HG03521 (cell line): ENCODE data around the gene ANKRD55.
"Not testable (repeated sequence)": the region's sequence is repeated elsewhere in the genome, so short reads cannot be mapped to it uniquely, and the experiment has no call there.

Experiments used
- ATAC-seq: cut with Tn5 transposase; IDR thresholded peaks from one replicate; pipeline ENCODE4 v1.9.1; 2021; ENCODE audit warnings: mild to moderate bottlenecking, moderate library complexity; ENCODE audit not compliant: unreplicated experiment

Gene ANKRD55

GRCh38 chr5:56253924-56254323 lies 20.8 kb upstream of the ANKRD55 start:
- no peak for ATAC-seq

GRCh38 chr5:56253126-56253525 lies 20.0 kb upstream of the ANKRD55 start:
- ATAC-seq: no peak

DNA sequence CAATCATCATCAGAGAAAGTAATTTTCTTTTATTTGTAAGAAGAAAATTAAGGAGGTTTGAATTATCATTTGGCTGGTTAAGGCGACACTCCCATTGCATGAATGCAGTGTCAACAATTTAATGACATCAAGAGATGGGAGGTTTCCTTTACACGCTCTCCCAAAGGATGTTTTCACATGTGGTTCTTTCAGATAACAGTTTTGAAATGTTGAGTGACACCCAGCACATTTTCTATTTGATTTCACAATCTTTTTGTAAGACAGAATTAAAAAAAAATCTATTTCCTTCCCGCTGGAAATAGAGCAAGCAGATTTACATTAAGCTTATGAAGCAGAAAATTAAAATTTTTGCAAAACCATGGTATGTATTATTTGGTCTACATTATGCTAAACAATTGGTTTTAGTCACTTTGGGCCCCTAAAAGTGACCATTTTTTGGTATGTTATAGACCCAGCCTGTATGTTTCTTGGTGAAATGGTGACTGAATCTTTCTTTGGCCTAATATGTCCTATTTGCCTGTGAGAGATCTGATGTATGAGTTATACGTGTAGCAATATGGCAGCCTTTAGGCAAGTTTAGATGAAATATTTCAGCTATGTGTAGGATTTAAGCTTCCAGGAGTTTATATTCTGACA lies 18.9 kb upstream of the ANKRD55 start:
- ATAC-seq: no peak

- ATAC-seq: no peak
Observed at GRCh38 chr5:56251440-56251839, 18.3 kb upstream of the ANKRD55 start.

DNA sequence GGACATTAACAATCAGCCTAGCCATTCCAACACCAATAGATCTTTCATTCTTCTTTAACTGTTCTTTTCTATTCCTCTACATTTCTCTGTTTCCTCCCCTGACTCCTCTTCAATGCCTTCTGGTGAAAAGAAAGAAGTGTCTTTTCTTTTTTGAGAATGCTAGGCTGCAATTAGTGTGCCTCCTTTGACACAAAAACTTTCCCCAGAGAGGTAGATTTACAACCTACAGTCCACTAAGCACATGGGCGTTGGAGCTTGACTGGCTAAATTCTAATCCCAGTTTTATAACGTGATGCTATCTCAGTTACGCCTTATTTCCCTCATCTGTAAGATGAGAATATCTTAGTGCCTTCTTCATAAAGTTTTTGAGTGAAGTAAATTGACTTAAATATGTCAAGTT lies 16.9 kb upstream of the ANKRD55 start:
- ATAC-seq: no peak

DNA sequence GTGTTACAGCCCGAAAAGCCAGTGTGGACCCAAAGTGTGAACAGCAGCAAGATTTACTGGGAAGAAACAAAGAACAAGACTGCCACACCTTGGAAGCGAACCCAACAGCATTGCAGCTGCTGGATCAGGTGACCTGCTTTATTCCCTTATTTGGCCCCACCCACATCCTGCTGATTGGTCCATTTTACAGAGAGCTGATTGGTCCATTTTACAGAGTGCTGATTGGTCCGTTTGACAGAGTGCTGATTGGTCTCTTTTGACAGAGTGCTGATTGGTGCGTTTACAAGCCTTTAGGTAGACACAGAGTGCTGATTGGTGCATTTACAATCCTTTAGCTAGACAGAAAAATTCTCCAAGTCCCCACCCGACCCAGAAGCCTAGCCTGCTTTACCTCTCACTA lies 16.0 kb upstream of the ANKRD55 start:
- ATAC-seq: not testable (repeated sequence)

- ATAC-seq: no peak
Observed at GRCh38 chr5:56247592-56247991, 14.5 kb upstream of the ANKRD55 start.

- ATAC-seq: no peak
Observed at GRCh38 chr5:56246769-56247168, 13.6 kb upstream of the ANKRD55 start.

DNA sequence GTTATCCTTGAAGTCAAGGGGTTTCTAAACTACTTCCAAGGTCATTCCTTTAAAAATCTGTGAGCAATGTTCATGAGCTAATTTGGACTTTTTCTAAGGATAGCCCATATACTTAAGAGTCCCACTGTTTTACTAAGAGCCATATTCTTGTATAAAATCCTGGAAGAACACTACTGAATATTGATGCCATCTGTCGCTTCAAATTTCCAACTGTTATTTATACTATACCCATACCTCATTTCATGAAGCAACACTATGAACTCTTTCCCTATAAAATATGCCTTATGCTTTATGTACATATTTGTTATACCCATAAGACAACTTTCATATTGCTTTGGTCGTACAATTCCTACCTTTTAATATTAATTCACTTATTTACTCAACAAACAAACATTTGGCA lies 12.4 kb upstream of the ANKRD55 start:
- ATAC-seq: no peak

DNA sequence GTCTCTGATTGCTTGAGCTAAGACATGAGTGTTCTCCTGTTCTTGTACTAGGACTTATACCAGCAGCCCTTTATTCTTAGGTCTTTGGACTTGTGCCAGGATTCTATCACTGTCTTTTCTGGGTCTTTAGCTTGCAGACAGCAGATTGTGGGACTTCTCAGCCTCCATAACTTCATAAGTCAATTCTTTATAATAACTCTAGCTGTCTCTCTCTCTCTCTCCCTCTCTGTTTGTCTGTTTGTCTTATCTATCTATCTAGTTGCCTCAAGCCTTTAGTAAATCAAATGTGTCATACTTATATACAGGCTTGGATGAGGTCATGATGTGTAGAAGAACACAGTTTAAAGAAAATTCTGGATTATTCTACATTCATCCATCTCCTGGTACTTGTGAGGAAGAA lies 11.5 kb upstream of the ANKRD55 start:
- ATAC-seq: no peak

GRCh38 chr5:56242271-56242670 lies 9.1 kb upstream of the ANKRD55 start:
- not testable (repeated sequence) for ATAC-seq

DNA sequence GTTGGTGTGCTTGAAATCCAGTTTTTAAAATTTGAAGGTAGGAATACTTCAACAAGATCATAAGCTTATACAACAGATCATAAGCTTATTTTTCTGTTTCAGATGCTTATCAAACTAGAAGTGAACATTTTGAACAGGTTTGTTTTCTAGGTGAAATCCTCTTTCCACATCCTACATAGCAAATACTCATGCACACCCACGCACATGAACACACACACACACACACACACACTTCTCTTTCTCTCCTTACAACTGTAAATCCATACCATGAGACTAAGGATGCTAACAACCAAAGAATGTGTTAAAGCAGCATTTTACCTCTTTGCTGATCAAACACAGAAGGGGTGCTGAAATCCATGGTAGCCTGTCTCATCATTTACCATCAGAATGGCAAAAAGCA lies 592 bp downstream of the ANKRD55 start:
- no peak for ATAC-seq

- no peak for ATAC-seq
Observed at GRCh38 chr5:56230576-56230975, 2.6 kb downstream of the ANKRD55 start.

GRCh38 chr5:56229111-56229510 lies 4.0 kb downstream of the ANKRD55 start:
- no peak for ATAC-seq

DNA sequence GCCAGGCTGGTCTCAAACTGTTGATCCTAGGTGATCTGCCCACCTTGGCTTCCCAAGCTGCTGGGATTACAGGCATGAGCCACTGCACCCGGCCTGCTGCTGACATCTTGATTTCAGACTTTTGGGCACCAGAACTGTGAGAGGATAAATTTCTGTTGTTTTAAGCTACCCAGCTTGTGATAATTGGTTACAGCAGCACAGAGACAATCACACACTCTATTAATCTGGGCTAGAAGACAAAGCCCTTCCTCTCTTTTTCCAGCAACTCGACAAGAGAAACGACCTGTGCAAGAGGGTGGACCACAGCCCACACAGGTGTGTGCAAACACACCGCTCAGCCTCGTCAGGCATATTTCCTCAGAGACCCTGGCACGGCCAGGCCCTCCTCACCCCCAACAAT lies 4.5 kb downstream of the ANKRD55 start:
- ATAC-seq: no peak

GRCh38 chr5:56227691-56228090 lies 5.4 kb downstream of the ANKRD55 start:
- no peak for ATAC-seq

DNA sequence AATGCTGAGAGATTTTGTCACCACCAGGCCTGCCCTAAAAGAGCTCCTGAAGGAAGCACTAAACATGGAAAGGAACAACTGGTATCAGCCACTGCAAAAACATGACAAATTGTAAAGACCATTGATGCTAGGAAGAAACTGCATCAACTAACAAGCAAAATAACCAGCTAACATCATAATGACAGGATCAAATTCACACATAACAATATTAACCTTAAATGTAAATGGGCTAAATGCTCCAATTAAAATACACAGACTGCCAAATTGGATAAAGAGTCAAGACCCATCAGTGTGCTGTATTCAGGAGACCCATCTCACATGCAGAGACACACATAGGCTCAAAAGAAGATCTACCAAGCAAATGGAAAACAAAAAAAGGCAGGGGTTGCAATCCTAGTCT lies 9.8 kb downstream of the ANKRD55 start:
- ATAC-seq: not testable (repeated sequence)

DNA sequence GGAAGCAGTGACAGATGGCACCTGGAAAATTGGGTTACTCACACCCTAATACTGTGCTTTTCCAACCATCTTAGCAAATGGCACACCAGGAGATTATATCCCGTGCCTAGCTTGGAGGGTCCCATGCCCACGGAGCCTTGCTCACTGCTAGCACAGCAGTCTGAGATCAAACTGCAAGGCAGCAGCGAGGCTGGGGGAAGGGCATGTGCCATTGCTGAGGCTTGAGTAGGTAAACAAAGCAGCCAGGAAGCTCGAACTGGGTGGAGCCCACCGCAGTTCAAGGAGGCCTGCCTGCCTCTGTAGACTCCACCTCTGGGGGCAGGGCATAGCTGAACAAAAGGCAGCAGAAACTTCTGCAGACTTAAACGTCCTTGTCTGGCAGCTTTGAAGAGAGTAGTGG lies 11.5 kb downstream of the ANKRD55 start:
- not testable (repeated sequence) for ATAC-seq

DNA sequence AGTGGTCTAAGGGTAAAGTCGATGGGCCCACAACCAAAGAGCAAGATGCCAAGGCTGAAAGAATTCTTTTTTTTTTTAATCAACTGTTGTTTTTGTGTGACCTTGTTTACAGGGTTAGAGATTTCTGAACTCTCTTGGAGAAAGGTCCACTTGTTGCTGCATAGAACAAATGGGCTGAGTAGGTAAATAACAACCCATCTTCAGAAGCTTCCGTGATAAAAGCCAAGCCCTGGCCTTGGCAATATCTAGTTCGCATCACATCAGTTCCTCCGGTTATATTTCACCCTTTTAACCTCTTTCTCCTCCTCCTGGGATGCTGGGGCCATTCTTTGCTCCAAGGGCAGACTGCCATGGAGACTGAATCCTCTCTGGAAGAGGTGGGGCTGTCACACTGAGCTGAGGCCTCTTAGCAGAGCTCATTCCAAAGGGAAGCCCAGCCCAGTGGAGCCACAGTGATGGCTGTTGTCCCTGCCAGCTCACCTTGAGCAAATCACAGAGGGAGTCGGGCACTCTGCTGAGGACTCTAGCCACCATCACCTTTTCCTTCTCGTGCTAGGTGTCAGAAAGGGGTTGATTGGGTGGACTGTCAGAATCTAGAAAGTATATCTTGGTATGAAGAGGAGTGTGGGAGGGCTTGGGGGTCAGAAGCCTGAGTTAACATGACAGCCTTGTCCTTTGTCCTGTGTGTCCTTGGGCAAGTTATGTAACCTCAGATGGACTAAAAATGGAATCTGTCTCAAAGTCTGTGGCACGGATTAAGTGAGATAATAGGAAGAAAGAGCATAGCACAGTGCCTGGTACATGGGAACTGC lies 17.9 kb downstream of the ANKRD55 start:
- ATAC-seq: no peak

GRCh38 chr5:56213886-56214535 lies 19.1 kb downstream of the ANKRD55 start:
- not testable (repeated sequence) for ATAC-seq

DNA sequence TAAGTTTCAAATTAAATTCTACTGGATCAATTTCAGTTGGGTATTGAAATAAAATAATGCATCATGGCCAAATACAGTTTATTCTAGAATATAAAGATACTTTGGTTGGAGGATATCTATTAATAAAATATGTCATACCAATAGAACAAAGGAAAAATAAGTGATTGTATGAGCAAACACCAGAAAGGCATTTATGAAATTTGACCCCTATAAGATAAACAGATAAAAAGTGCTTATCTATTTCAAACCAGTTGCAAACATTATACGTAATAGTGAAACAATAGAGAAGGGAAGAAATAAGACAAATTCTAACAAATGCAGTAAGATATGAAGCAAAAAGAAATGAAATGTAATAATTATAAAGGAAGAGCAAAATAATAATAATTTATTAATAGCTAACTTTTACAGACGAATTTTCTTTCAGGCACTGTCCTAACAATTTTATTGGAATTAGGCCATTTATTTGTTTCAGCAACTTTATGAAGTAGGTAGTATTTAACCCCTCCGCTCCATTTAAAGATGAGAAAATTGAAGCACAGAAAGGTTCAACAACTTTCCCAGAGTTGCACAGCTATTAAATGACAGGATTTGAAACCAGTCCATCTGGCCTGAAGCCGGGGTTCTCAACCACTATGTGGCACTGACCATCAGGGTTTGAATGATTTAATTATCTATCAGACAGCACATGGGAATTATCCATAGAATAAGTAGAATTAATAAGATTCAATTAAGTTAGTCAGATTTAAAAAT lies 20.8 kb downstream of the ANKRD55 start:
- ATAC-seq: no peak
